Colonic mucosa (tissue), 4 donors: ENCODE measurements around the gene XPNPEP2. TPM values are rescaled to one million over a fixed set of nuclear protein-coding genes. Genes with fewer than 3 reads are reported as not detected.

Experiments
- DNase-seq: peaks from one replicate; pipeline ENCODE4 v3.0.0-alpha.2; 2020
- H3K27ac ChIP-seq: fragments of 200-600 bp; one replicate; pipeline ENCODE4 v1.8.0; 2021
- H3K27me3 ChIP-seq: fragments of 200-600 bp; one replicate; pipeline ENCODE4 v1.8.0; 2021
- H3K36me3 ChIP-seq: fragments of 200-600 bp; one replicate; pipeline ENCODE4 v1.8.0; 2021
- H3K4me1 ChIP-seq: fragments of 200-600 bp; one replicate; pipeline ENCODE4 v1.8.0; 2021; ENCODE audit warnings: mild to moderate bottlenecking
- H3K4me3 ChIP-seq: fragments of 200-600 bp; one replicate; pipeline ENCODE4 v1.8.0; 2021
- H3K9ac ChIP-seq, 2 donors: one replicate each; pipeline ENCODE4 v1.7.0; 2013; ENCODE audit warnings: control low read depth in 2 of 2, low read depth in 2 of 2, low read length in 2 of 2
- H3K9me3 ChIP-seq: fragments of 200-600 bp; one replicate; pipeline ENCODE4 v1.8.0; 2021
- CTCF ChIP-seq: fragments of 200-600 bp; IDR thresholded peaks from one replicate; pipeline ENCODE4 v1.8.0; 2022; ENCODE audit warnings: antibody characterized with exemption, mild to moderate bottlenecking
- intact Hi-C: fragments of 100-400 bp; cut with DNase I; formaldehyde crosslinking; loops from one replicate; pipeline ENCODE4 v1.14.1; 2022
- total RNA-seq, 2 donors: library from RNA; stranded (reverse); fragmentation: NEBNext Ultra II Directional in 1 of 2; extraction: Animal tissue kit (Norgen Biotek cat#: 25700) in 1 of 2; gene quantifications; one replicate each; pipeline ENCODE4 v1.2.1, GENCODE V29; 2021
- donor health status: healthy.
- donor health status: DM: no; HTN: no; CAD: no.
- donor health status: DM: no; HTN: no; CAD: no.

Gene XPNPEP2
- total RNA-seq, 2 donors from 2014 or later: 2.6 to 11.7 TPM

DNA sequence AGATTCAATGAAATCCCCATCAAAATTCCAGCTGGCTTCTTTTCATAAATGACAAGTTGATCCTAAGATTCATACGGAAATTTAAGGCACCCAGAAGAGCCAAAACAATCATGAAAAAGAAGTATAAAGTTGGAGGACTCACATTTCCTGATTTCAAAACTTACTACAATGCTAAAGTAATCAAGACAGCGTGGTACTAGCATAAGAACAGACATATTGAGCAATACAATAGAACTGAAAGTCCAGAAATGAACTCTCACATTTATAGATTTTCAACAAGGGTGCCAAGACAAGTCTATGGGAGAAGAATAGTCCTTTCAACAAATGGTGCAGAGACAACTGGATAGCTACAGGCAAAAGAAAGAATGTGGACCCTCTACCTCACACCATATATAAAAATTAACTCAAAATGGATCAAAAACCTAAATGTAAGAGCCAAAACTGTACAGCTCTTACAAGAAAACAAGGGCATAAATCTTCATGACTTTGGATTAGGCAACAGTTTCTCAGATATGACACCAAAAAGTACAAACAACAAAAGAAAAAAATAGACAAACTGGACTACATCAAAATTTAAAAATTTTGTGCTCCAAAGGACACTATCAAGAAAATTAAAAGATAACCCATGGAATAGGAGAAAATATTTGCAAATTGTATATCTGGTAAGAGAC lies 69.5 kb downstream of the XPNPEP2 start:
- no peaks in the 10 kb centered on the region for H3K9me3 ChIP-seq
- no peak for DNase-seq
- intact Hi-C loops: no loop called here
- no peaks in the 10 kb centered on the region for H3K4me1 ChIP-seq
- no peak overlapping the region for H3K4me3 ChIP-seq
- no peak overlapping the region for H3K9ac ChIP-seq
- no peak for TF ChIP-seq CTCF
- H3K27ac ChIP-seq: no peak overlapping the region
- no peaks in the 10 kb centered on the region for H3K36me3 ChIP-seq
- H3K27me3 ChIP-seq: no peaks in the 10 kb centered on the region

DNA sequence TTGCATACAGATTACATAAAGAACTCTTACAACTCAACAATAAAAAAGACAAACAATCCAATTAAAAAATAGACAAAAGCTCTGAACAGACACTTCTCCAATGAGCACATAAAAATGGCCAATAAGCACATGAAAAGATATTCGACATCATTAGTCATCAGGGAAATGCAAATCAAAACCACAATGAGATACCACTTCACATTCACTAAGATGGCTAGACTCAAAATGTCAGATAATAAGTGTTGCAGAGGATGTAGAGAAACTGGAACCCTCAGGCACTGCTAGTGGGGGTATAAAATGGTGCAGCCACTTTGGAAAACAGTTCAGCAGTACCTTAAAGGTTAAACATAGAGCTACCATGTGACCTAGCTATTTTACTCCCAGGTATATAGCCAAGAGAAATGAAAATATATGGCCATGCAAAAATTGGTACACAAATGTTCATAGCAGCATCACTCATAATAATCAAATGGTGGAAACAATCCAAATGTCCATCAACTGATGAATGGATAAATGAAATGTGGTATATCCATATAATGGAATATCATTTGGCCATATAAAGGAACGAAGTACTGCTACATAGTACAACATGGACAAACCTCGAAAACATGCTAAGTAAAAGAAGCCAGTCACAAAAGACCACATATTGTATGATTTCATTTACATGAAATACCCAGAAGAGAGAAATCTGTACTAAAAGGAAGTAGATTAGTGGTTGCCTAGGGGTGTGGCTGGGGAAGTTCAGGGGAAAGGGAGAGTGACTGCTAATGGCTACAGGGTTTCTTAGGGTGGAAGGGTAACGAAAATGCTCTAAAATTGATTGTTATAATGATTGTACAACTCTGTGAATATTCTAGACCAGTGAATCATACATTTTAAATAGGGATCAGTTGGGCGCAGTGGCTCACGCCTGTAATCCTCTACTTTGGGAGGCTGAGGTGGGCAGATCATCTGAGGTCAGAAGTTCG lies 70.3 kb downstream of the XPNPEP2 start:
- H3K27ac ChIP-seq: no peak overlapping the region
- H3K36me3 ChIP-seq: no peaks in the 10 kb centered on the region
- no peaks in the 10 kb centered on the region for H3K4me1 ChIP-seq
- H3K27me3 ChIP-seq: no peaks in the 10 kb centered on the region
- intact Hi-C loops: no loop called here
- DNase-seq: no peak
- TF ChIP-seq CTCF: no peak
- H3K9ac ChIP-seq: no peak overlapping the region
- no peak overlapping the region for H3K4me3 ChIP-seq
- H3K9me3 ChIP-seq: no peaks in the 10 kb centered on the region

GRCh38 chrX:129813662-129814368 lies 75.0 kb downstream of the XPNPEP2 start:
- H3K27ac ChIP-seq: no peak overlapping the region
- H3K4me3 ChIP-seq: no peak overlapping the region
- no peaks in the 10 kb centered on the region for H3K9me3 ChIP-seq
- H3K27me3 ChIP-seq: no peaks in the 10 kb centered on the region
- no peak for DNase-seq
- H3K36me3 ChIP-seq: no peaks in the 10 kb centered on the region
- H3K9ac ChIP-seq: no peak overlapping the region
- no peaks in the 10 kb centered on the region for H3K4me1 ChIP-seq
- TF ChIP-seq CTCF: no peak
- intact Hi-C loops: no loop called here

DNA sequence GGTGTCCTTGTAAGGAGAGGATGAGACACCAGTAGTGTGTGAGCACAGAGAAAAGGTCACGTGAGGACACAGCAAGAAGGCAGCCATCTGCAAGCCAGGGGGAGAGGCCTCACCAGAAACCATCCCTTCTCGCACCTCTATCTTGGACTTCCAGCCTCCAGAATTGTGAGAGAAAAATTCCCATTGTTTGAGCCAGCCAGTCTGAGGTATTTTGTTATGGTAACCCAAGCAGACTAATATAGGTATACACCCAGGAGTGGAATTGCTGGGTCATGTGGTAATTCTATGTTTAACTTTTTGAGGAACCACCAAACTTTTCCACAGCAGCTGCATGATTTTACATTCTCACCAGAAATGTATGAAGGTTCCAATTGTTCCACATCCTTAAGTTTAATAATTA lies 79.3 kb downstream of the XPNPEP2 start:
- H3K36me3 ChIP-seq: no peaks in the 10 kb centered on the region
- no peaks in the 10 kb centered on the region for H3K27me3 ChIP-seq
- no peak overlapping the region for H3K9ac ChIP-seq
- H3K27ac ChIP-seq: no peak overlapping the region
- H3K4me3 ChIP-seq: no peak overlapping the region
- no peak for TF ChIP-seq CTCF
- no peaks in the 10 kb centered on the region for H3K4me1 ChIP-seq
- no peaks in the 10 kb centered on the region for H3K9me3 ChIP-seq
- no peak for DNase-seq
- intact Hi-C loops: no loop called here

Other genes starting within 250 kb of the XPNPEP2 start
- gene SMARCA1, start 215.5 kb upstream of the XPNPEP2 start, total RNA-seq: 1 to 10 TPM; 3.0 to 8.6 TPM
- gene OCRL, start 198.7 kb upstream of the XPNPEP2 start, total RNA-seq: 10 to 100 TPM; 26.2 to 32.8 TPM
- gene APLN, start 84.0 kb upstream of the XPNPEP2 start, total RNA-seq: 1 to 10 TPM in 1 of 2 donors, under 1 TPM in 1; 0.15 to 2.7 TPM
- 1 to 10 TPM; 2.9 to 4.5 TPM for gene SASH3, start 41.0 kb downstream of the XPNPEP2 start, total RNA-seq
- 10 to 100 TPM; 39.5 to 41.5 TPM for gene ZDHHC9, start 104.9 kb downstream of the XPNPEP2 start, total RNA-seq
- gene UTP14A, start 167.2 kb downstream of the XPNPEP2 start, total RNA-seq: 10 to 100 TPM in 1 of 2 donors, 1 to 10 TPM in 1; 9.9 to 17.4 TPM
- gene BCORL1, start 243.7 kb downstream of the XPNPEP2 start, total RNA-seq: 10 to 100 TPM in 1 of 2 donors, 1 to 10 TPM in 1; 8.3 to 14.4 TPM